CD4-positive, alpha-beta T cell treated with Interleukin-6 for 4 hours (primary cell): Measurements from ENCODE around the gene GNL1.
"Not testable (repeated sequence)": the region's sequence is repeated elsewhere in the genome, so short reads cannot be mapped to it uniquely, and the experiment has no call there.

Experiments
- DNase-seq: peaks from one replicate; pipeline ENCODE4 v3.0.0-alpha.2; 2020; ENCODE audit warnings: mixed read lengths

The GNL1 gene

DNA sequence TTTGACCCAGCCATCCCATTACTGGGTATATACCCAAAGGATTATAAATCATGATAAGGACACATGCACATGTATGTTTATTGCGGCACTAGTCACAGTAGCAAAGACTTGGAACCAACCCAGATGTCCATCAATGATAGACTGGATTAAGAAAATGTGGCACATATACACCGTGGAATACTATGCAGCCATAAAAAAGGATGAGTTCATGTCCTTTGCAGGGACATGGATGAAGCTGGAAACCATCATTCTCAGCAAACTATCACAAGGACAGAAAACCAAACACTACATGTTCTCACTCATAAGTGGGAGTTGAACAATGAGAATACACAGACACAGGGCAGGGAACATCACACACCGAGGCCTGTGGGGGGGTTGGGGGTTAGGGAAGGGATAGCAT lies 29.8 kb downstream of the GNL1 start:
- DNase-seq, result not testable (repeated sequence)

DNA sequence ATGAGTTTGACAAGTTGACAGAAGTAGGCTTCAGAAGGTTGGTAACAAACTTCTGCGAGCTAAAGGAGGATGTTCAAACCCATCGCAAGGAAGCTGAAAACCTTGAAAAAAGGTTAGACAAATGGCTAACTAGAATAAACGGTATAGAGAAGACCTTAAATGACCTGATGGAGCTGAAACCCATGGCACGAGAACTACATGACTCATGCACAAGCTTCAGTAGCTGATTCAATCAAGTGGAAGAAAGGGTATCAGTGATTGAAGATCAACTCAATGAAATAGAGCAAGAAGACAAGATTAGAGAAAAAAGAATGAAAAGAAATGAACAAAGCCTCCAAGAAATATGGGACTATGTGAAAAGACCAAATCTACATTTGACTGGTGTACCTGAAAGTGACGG lies 34.3 kb downstream of the GNL1 start:
- not testable (repeated sequence) for DNase-seq

DNA sequence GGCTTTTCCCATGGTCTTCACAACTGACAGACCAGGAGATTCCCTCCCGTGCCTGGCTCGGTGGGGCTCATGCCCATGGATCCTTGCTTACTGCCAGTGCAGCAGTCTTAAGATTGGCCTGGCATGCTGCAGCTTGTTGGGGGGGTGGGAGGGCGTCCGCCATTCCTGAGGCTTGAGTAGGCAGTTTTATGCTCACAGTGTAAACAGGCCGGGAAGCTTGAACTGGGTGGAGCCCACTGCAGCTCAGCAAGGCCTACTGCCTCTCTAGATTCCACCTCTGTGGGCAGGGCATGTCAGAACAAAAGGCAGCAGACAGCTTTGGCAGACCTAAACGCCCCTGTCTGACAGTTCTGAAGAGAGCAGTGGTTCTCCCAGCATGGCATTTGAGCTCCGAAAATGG lies 35.2 kb downstream of the GNL1 start:
- DNase-seq, result not testable (repeated sequence)

DNA sequence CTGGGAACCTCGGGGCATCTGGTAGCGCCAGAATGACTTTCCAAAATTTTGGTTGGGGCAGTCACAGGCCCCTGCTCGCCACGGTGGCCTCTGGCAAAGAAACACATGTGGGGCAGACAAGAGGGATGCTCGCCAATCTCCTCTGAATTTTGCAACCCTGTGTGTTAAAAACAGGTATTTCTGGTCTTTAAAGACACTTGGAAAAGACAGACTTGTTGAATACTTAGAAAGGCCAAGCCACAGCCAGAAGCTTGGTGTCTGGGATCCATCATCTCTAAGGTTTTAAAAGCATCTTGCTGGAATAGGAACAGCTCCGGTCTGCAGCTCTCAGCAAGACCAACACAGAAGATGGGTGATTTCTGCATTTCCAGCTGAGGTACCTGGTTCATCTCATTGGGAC lies 35.8 kb downstream of the GNL1 start:
- no peak for DNase-seq

DNA sequence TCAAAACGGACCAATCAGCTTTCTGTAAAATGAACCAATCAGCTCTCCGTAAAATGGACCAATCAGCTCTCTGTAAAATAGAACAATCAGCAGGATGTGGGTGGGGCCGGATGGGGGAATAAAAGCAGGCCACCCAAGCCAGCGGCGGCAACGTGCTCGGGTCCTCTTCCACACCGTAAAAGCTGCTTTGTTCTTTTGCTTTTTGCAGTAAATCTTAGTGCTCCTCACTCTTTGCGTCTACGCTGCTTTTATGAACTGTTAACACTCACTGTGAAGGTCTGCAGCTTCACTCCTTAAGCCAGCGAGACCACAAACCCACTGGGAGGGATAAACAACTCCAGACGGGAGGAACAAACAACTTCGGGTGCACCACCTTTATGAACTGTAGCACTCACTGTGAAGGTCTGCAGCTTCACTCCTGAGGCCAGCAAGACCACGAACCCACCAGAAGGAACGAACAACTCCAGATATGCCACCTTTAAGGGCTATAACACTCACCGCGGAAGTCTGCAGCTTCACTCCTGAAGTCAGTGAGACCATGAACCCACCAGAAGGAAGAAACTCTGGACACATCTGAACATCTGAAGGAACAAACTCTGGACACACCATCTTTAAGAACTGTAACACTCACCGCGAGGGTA lies 37.7 kb downstream of the GNL1 start:
- peak; percentile 61 for DNase-seq

DNA sequence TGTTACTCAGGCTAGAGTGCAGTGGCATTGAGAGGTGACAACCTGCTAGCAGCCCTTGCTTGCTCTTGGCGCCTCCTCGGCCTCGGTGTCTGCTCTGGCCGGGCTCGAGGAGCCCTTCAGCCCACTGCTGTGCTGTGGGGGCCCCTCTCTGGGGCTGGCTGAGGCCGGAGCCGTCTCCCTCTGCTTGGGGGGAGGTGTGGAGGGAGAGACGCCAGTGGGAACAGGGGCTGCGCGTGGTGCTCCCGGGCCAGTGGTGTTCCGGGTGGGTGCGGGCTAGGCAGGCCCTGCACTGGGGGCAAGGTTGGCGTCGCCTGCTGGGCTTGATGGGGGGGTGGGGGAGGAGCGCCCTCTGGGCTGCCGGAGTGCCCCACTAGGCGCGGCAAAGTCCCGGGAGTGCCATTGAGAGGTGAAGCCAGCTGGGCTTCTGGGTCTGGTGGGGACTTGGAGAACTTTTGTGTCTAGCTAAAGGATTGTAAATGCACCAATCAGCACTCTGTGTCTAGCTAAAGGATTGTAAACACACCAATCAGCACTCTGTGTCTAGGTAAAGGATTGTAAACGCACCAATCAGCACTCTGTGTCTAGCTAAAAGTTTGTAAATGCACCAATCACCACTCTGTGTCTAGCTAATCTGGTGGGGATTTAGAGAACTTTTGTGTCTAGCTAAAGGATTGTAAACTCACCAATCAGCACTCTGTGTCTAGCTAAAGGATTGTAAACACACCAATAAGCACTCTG lies 38.4 kb downstream of the GNL1 start:
- not testable (repeated sequence) for DNase-seq

DNA sequence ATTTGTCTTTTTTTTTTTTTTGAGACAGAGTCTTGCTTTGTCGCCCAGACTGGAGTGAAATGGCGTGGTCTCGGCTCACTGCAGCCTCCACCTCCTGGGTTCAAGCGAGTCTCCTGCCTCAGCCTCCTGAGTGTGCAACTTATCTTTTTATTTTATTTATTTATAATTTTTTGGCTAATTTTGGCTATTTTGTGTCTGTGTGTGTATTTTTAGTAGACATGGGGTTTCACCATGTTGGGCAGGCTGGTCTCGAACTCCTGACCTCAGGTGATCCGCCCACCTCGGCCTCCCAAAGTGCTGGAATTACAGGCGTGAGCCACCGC lies 39.6 kb downstream of the GNL1 start:
- DNase-seq, result not testable (repeated sequence)

DNA sequence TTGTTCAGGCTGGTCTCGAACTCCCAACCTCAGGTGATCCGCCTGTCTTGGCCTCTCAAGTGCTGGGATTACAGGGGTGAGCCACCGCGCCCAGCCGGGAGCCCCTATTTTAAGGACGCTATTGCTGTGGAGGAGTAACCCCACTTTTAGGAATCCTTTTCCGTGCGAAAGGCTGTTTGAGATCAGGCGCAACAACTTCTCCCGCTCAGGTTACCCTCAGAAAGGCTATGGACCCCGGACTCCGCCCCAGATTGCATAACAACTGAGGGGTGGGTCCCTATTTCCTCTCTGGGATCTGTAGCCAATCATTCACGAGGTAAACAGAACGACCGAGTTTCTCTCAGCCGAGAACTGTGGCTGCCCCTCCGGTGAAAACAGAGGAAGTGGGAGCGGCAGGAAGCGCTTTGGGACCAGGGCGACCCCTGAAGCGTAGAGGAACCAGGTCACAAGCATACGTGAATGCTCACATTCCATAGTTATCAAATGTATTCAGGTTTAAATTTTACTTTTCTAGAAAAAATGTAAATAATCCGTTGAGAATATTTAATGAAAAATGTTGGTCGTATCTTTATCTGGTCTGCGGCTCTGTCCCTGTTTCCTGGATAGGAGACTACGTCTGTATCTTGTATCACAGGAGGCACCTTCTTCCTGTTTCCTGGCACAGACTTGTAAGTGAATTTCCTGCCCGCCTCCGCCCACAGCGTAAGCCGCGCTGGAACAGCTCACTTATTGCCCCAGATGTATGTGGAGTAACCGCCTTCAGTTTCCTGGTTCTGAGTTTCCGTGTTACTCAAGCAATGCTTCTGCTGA lies 40.1 kb downstream of the GNL1 start:
- DNase-seq, result peak; percentile 94

DNA sequence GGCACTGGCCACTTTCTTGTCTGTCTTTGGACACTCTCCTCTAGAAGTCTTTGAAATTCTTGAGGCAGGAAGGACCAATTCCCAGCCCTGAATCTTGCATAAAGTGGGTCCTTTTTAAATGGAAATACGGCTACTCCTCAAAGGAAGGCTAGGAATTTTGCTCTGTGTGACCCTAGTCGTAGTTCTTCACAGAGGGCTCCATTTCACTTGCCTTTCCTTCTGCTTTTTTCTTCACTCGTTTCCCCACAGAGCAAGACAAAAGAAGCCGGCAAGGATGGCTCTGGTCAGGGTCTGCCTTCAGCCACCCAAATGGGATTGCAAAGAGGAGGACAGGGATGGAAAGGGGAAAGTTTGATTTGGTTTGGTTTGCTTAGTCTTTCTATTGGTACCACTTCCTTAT lies 41.2 kb downstream of the GNL1 start:
- no peak for DNase-seq

DNA sequence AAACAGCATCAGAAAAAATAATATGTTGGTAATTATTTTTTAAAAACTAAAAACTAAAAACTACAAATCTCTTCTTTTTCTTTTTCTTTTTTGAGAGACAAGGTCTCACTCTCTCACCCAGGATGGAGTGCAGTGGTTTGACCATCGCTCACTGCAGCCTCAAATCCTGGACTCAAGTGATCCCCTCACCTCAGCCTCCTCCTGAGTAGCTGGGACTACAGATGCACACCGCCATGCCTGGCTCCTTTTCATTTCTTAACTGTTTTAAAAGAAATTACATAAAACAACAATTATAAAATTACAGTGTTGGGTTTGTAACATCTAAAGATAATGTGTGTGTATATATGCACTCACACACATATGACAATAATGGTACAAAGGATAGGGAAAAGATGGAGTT lies 42.8 kb downstream of the GNL1 start:
- no peak for DNase-seq

DNA sequence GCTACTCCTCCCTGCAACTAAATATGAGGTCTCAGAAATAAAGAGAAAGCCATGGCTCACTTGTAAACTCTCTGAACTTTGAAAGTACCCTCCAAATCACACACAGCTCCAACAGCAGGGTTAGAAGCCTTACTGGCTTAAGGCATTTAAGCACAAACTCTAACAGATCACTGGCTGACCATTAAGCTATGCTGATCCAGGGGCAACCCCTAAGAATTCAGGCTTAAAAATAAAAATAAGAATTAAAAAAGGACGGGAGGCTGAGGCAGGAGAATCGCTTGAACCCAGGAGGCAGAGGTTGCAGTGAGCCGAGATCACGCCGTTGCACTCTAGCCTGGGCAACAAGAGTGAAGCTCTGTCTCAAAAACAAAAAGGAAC lies 45.1 kb downstream of the GNL1 start:
- DNase-seq, result no peak

DNA sequence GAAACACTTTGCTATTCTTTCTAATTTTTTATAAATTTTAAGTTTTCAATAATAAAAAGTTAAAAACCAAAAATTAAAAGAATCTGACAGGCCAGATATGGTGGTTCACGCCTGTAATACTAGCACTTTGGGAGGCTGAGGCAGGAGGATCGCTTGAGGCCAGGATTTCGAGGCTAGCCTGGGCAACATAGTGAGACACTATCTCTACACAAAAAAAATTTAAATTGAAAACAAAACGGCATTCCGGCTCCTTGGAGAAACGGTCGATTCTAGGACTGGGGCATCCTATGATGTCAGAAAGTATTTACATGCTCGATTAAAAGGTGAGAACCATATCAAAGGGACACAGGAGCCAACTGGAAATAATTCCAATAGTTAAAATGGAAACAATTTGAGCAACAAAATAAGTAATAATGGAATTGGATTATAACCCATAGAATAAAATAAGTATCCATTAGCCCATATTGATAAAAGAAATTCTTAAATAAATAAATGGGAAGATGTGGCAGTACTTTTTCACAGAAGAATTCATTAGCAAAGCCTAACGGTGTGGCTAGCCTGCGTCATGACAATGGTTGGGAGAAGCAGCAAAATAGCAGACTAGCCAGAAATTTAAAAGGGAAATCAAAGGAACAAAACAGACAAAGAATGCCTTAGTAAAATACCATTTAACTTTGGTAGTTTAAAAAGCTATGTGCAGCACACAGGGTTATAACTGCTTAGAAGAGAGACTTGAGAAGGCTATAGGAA lies 45.7 kb downstream of the GNL1 start:
- DNase-seq, result no peak

DNA sequence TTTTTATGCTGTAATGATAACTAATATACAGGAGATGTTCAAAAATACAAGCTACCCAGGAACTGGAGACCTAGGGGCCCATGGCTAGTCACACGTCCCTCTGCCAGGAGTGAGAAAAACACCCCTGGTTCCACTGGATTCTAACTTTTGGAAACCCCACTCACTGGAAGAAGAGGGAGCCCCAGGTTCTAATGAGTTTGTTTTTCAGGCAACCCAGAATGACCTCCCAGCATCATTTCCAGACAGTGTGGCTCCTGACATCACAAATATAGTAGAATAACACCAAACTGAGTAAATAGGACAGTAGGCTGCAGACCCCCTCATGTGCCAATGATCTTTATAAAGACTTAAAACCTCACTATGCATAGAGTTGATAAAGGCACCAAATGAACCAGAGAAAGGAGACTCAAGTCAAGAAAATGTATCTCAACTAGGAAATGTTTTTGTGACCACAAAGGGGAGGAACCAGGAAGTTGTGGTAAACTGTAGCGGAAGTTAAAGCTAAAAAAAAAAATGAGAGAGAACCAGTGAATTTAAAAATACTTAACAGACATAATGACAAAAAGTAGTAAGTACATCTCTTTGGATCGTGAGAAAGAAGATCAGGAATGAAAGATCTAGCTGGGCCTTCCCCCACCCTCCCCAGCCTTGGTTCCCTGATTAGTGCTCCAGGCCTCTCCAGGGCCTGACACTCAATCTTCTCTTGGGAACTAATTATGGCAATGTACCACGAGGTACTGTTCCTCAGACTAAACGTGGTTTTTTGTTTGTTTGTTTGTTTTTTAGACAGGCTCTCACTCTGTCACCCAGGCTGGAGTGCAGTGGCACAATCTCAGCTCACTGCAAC lies 47.2 kb downstream of the GNL1 start:
- peak; percentile 40 for DNase-seq

DNA sequence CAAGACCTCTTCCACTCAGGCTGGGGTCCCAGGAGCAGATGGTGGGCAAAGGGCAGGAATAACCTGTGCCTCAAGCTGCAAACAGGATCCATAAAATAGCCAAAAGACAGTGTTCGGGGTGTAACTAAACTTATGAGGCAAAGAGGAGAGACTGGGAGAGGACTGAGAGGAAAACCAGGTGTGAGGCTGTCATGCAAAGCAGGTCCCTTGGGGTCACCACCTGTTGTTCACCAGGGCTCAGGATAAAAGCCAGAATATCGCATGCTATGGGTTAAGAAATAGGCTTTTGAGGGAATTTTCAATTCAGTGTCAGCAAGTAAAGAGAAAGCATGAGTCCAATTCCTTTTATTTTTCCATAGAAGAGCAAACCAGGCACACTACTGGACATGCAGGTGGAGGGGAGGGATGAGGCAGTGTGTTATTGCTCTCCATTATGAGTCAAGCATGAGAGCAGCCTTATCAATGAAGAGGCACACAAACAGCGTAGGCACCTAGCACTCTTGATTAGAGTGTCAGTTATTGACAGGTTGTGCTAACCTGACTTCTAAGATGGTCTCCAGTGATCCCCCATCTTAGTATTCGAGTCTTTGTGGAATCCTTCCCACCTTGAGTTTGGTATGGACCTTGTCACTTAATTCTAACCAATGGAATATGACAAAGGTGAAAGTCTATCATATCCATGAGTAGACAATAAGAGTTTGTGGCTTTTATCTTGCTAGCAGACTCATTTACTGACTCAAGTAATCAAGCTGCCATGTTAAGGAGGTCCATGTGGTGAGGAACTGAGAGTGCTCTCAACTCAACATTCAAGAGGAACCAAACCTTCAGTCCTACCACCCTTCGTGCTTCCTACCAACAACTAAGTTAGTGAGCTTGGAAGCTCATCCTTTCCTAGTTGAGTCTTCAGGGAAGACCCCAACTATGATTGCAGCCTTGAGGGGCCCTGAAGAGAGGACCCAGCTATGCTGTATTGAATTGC lies 48.2 kb downstream of the GNL1 start:
- DNase-seq, result no peak

DNA sequence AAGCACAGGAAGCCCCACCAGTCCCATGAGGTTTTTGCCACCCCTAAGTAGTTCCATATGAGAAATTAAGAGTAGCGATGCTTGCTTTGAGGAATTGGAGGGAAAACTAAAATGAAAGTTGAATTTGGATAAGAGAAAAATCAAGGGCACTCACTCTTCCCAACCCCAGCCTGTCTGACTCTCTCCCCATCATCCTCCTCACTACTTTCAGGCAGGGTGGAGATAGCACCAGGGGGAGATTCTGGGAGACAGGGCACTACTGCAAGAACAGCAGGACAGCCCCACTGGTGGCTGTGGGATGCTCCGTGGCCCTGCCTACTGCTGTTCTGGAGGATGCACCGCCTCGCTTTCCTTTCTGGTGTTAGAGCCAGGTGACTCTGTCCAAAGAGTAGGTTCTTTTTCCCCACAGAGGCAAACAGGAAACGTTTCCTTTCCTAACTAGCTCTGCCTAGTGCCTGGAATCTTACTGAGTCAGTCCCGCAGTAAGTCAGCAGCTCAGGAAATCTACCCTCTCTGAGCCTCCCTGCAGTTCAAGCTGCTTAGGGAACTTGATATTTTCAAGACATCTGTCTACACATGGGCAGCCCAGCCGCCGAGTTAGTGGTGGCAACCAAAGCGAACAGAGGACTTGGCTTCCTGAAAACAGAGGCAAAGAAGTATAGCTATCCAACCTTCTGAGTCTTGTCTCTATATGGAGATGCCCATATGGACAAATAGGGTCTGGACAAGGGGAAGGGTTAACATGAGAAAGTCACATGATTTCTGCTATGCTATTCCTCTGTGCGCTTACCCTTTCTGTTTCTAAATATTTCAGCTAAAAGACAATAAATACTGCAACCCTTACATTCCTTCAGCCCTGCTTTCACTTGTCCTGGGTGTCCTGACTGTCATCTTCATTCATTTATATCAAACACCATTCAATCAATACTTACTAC lies 55.6 kb downstream of the GNL1 start:
- peak; percentile 40 for DNase-seq

DNA sequence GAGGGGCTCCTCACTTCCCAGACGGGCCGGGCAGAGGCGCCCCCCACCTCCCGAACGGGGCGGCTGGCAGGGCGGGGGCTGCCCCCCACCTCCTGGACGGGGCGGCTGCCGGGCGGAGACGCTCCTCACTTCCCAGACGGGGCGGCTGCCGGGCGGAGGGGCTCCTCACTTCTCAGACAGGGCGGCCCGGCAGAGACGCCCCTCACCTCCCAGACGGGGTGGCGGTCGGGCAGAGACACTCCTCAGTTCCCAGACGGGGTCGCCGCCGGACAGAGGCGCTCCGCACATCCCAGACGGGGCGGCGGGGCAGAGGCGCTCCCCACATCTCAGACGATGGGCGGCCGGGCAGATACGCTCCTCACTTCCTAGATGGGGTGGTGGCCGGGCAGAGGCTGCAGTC lies 57.6 kb downstream of the GNL1 start:
- not testable (repeated sequence) for DNase-seq

DNA sequence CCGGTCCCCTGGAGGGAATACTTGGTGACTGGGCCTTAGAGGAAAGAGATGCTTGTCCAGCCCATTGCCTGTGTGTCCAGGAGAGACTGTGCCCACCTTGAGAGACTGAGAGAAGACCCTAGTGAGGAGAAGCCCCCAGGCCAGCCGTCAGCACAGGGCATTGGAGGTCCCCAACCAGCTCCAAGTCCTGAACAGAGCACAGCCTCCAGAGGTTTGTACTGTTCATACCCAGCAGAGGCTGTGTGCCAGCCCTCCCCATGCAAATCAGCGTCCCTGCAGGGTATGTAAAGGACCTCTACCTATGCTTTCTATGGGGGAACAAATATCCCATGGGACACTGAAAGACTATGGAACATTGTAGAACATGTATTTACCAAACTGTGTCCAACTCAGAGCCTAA lies 58.6 kb downstream of the GNL1 start:
- no peak for DNase-seq

DNA sequence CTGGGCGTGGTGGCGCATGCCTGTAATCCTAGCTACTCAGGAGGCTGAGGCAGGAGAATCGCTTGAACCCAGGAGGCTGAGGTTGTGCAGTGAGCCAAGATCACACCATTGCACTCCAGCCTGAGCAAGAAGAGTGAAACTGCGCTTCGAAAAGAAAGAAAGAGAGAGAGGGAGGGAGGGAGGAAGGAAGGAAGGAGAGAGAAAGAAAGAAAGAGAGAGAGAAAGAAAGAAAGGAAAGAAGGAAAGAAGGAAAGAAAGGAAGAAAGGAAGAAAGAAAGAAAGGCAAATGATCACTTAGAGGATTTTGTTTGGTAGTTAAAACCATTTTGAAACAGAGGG lies 59.1 kb downstream of the GNL1 start:
- not testable (repeated sequence) for DNase-seq

DNA sequence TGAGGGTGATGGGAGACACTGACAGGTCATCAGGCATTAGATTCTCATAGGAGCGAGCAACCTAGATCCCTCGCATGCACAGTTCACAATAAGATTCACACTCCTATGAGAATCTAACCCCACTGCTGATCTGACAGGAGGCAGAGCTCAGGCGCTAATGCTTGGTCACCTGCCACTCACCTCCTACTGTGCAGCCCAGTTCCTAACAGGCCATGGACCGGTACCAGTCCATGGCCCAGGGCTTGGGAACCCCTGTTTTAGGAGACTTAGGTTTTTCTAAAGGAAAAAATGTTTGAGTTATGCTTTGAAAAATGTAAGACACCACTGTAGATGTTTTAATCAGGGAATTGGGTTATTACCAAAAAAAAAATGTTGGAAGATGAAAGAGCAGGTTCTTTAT lies 60.3 kb downstream of the GNL1 start:
- no peak for DNase-seq

DNA sequence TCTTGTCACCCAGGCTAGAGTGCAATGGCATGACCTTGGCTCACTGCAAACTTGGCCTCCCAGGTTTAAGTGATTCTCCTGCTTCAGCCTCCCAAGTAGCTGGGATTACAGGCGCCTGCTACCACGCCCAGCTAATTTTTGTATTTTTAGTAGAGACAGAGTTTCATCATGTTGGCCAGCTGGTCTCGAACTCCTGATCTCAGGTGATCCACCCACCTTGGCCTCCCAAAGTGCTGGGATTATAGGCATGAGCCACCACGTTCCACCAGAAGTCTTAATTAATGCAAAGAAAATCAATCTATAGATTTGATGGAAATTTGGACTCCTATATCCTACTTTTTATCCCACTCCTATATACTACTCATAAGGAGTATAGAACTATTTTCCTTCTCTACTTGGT lies 61.2 kb downstream of the GNL1 start:
- DNase-seq, result not testable (repeated sequence)
